GM21825 (cell line): ENCODE results near the gene DIP2A.
"Not testable (repeated sequence)": the region's sequence is repeated elsewhere in the genome, so short reads cannot be mapped to it uniquely, and the experiment has no call there.

Experiments
- ATAC-seq: cut with Tn5 transposase; IDR thresholded peaks from one replicate; pipeline ENCODE4 v1.9.1; 2021; ENCODE audit warnings: mild to moderate bottlenecking, moderate library complexity; ENCODE audit not compliant: unreplicated experiment

The DIP2A gene

DNA sequence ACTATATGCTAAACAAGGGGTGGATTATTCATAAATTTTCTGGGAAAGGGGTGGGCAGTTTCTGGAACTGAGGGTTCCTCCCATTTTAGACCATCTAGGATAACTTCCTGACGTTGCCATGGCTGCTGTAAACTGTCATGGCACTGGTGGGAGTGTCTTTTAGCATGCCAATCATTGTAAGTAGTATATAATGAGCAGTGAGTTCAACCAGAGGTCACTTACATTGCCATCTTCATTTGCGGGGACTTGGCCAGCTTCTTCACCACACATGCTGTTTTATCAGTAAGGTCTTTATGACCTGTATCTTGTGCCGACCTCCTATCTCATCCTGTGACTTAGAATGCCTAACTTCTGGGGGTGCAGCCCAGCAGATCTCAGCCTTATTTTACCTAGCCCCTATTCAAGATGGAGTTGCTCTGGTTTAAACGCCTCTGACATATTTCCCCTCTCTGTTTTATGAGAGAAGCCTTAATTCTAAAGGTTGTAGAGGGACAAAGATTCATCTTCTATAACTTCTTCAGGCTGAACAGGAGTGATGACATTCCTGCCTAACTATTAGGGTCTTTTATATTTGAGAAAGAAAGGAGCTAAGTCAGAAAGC, 60.4 kb downstream of the DIP2A start:
- no peak for ATAC-seq

DNA sequence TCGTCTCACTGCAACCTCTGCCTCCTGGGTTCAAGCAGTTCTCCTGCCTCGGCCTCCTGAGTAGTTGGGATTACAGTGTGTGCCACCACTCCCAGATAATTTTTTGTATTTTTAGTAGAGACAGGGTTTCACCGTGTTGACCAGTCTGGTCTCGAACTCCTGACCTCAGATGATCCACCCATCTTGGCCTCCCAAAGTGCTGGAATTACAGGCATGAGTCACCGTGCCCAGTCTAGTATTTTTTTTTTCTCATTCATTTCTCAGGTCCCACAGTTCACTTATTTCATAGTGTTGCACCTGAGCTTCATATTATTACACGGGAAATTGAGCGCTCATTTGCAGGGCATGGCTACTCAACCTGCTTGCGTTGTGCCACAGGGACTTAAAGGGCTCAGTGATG, 68.7 kb downstream of the DIP2A start:
- not testable (repeated sequence) for ATAC-seq

DNA sequence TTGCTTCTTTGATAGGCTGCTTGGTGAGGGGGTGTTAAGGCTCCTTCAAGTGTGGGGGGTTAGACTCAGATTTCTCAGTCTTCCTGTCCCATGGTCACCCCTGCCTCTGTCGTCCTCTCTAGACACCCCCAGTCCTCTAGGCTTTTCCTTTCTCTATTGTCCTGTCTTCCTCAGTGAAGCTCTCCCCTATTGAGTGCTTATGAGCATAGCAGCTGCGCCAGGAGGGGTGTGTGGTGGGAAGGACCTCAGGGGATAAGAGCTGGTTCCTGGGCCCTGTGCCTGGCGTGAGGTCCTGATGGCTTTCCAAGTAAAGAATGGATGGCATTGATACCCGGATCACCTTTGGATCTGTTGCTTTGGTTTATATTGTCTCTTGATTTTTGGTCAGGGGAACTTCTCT, 69.1 kb downstream of the DIP2A start:
- ATAC-seq = no peak

DNA sequence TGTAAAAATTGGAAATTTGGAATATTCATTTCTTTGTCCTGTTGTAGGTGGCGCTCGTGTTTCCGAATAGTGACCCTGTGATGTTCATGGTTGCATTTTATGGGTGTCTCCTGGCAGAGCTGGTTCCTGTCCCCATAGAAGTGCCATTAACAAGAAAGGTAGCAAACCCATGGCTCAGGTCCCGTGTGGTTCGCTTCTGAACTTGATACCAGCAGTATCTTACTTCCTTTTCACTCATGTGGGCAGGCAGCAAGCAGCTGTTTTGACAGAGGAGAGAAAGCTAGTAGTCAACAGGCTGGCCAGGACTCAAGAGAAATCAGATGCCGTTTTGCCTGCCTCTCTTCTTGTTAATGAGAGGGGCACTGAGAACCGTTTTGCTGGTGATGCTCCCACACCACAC, 73.4 kb downstream of the DIP2A start:
- ATAC-seq = no peak

- no peak for ATAC-seq
Measured at GRCh38 chr21:46537026-46537425, 78.3 kb downstream of the DIP2A start.

GRCh38 chr21:46538262-46538661, 79.6 kb downstream of the DIP2A start:
- no peak for ATAC-seq

GRCh38 chr21:46538851-46539666, 80.4 kb downstream of the DIP2A start:
- ATAC-seq = no peak

DNA sequence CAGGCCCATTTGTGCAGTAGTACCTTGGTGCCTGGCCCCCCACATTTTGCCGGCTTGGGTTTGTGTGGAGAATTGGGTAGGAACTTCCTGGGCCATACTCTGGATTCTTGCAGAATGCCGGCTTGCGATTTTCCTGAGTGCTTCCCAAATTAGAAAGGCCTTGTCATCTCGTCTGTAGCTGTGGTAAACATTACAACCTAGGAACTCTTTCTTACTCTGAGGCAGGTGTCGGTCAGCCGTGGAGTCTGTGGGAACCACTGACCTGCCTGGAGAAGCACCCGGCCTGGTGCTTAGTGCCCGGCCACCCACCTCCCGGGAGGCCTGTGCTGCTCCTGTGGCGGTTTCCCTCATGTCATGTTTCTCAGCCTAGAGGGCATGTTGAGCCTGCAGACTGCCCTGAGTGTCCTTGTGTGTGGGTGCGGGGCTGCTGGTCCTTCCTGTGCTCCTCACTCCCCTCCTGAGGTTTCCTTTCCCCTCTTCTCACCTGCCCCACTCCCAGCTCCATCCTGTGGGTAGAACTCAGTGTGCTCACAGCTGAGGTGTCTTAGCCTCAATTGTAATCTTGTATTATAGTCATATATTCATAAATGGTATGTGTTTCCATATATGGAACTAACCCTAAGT, 81.5 kb downstream of the DIP2A start:
- ATAC-seq = no peak

DNA sequence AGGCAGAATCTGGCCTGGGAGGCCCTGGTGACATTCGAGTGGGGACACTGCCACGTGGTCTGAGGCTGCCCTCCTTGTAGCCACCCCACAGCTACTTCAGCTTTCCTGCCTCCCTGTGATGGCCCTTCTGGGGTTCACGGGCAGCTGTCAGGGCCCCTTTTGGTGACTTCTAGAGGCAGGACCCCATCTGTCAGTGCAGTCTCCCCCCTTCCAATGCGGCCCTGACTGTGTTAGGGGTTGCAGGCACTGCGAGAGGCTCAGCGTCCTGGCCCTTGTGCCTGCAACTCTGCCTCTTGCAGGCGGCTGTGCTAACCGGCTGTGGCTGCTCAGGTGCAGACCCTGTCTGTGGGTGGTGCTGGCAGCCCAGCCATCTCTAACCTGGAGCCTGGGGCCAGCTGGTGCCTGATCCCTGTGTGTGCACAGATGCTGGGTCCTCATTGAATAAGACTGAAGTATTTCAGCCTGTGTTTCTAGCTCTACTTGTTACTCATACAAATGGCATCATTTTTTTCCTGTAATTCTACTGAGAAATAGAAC, 84.0 kb downstream of the DIP2A start:
- no peak for ATAC-seq

DNA sequence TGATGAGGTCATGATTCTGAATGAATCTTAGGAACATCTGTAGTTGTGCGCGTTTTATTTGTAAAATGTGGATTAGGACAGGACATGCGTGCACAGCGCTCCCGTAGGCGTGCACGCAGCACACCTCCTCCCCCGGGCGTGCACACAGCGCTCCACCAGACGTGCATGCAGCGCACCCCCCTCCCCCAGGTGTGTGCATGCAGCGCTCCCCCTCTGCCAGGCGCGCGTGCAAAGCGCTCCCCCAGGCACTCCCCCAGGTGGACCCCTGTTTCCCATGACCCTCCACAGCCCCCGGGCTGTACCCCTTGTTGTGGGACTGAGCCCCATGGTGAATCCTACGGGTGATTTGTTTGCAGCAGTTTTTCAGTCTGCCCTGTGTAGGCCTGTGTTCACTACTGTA, 84.6 kb downstream of the DIP2A start:
- no peak for ATAC-seq

GRCh38 chr21:46544003-46544402, 85.3 kb downstream of the DIP2A start:
- no peak for ATAC-seq

DNA sequence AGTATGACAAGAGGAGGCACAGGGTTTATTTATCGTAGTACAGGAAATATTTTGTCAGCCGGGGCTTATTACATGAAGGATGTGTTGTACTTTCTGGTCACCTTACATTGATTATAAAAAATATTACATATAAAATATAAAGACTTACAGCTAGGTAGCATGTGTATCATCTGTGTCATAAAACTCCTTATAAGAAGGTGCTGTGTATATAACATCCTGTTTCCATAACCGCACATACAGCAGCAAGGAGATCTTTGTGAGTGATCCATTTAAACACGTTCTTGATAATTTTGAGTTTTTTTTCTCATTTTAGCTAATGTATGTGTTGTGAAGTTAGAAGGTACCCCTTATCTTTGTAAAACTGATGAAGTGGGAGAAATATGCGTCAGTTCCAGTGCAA, 86.1 kb downstream of the DIP2A start:
- ATAC-seq = no peak

GRCh38 chr21:46545363-46545762, 86.7 kb downstream of the DIP2A start:
- no peak for ATAC-seq

DNA sequence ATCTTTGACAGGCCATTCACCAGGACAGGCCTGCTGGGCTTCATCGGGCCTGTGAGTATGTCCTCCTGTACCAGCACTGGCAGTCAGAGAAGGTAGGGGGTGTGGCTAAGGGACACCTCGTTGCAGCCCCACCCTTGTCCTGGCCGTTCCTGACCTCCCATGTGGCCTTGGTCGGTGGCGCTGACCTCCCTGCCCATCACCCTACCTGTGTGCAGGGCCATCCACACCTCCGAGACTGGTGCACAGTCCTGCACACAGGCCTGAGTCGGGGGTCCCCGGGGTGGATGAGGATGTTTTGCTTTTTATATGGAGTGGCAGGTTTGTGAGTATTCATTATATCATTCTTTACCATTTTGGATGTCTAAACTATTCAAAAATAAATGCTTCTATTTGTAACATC, 87.2 kb downstream of the DIP2A start:
- ATAC-seq = no peak

DNA sequence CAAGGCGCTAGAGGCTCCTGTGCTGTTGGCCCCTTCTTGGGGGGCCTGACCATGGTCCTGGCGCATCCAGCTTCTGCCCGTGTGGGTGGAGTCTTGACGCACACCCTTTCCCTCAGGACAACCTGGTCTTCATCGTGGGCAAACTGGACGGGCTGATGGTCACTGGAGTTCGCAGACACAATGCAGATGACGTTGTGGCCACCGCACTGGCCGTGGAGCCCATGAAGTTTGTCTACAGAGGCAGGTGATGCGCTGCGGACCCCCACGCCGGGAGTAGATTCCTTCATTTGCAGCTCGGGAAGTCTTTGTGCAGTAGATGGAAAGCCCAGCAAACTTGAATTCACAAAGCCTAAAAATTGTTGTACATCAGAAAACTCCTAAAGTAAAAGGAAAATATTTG, 88.1 kb downstream of the DIP2A start:
- no peak for ATAC-seq

GRCh38 chr21:46549650-46550049, 91.0 kb downstream of the DIP2A start:
- ATAC-seq = no peak

DNA sequence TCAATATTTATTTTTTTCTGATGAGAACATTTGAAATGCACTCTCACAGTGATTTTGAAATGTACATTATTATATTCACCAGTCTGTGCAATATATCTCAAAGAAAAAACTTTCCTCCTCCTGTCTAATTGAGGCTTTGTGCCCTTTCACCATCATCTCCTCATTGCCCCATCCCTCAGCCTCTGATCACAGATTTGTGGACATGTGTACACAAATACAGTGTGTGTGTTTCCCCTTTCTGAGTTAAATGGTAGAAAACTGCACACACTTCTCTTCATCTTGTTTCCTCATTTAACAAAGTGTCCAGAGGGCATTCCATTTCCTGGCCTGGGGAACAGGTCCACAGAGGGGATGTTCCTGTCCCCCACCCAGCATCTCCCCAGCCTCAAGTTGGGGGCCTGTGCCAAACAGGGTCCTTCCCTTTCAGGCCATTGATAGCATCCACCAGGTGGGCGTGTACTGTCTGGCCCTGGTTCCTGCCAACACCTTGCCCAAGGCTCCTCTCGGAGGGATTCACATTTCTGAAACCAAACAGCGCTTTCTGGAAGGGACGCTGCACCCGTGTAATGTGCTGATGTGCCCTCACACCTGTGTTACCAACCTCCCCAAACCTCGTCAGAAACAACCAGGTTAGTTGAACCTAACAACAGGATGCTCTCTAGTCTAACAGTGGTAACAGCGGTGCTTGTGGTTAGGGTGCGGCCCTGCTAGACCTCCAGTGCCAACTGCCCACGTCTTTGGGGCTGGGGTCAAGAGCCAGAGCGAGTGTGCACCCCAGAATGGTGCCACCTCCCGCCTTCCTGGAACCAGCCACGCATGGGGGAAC, 91.6 kb downstream of the DIP2A start:
- no peak for ATAC-seq

DNA sequence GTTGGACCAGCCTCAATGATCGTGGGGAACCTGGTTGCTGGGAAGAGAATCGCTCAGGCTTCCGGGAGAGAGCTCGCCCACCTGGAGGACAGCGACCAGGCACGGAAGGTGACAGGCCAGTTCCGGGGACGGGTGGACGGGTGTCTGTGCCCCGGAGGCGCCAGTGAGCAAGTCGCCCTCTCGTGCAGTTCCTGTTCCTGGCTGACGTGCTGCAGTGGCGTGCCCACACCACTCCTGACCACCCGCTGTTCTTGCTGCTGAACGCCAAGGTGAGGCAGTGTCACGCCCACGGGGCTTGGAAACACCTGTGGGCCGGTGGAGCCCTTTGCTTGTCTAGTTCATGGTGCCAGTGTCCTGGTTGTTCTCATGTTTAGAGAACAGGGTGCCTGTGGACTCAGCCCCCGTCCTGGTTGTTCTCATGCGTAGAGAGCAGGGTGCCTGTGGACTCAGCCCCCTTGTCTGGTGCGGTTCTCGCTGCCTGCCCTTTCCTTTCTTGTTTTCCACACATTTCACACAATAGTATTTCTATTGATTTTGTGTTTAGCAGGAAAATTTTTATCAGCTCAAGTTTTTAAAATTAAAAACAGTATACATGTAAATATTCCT, 93.0 kb downstream of the DIP2A start:
- ATAC-seq = no peak

DNA sequence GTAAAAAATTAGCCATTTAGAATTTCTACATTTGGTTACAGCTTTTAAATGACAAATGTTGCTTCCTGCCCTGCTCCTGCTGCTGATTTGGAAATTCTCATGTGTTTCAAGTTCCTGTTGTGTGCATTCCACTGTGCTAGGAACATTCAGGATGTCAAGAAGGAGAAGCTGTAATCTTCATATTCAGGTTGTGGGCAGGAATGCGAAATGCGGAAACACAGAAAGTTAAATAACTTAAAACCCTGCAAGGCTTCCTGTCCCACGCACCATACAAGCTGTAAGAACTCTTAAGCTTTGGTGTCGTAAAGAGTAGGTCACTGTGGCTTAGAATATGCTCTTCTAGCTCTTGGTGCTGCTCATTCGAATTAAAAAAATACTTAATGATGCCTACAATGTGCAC, 93.6 kb downstream of the DIP2A start:
- no peak for ATAC-seq

DNA sequence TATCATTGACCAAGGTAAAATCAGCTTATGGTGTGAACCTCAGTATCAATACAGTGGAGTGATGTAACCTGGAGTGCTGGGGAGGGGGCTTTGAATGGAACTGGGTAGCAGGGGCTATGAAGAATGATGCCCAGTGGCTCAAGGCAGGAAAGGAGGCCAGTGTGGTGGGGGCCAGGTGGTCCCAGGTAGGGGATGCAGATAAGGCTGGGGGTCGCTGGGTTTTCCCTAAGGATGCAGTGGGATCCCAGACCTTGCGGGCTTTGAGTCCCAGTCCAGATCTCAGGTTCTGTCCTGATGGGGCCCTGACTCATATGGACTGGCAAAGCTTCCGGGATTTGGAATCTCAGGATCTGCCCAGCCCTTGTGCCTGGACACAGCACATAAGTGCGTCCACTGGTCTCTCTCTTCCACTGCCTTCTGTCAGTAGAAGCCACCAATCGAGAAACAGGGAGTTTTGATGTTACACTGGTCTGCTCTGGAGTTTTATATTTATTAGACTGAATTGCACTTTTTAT, 94.2 kb downstream of the DIP2A start:
- ATAC-seq = no peak
